AG04450 (cell line): ENCODE measurements around the gene VMAC. TPM values are rescaled to one million over a fixed set of nuclear protein-coding genes. Genes with fewer than 3 reads are reported as not detected.
"Not testable (repeated sequence)": the region's sequence is repeated elsewhere in the genome, so short reads cannot be mapped to it uniquely, and the experiment has no call there.

Source experiments
- CTCF ChIA-PET: fragments of 300-600, 350-600 bp; formaldehyde crosslinking; extraction: SDS; loops from one replicate; lab custom pipeline; 2022; ENCODE audit warnings: antibody characterized with exemption, inconsistent platforms; lab: Charles Lee
- POLR2A ChIA-PET: fragments of 350-600 bp; formaldehyde crosslinking; extraction: SDS; loops from one replicate; lab custom pipeline; 2021; ENCODE audit warnings: antibody characterized with exemption, inconsistent platforms; lab: Yijun Ruan, JAX
- DNase-seq: peaks from one replicate; pipeline ENCODE4 v3.0.0-alpha.2; 2011; ENCODE audit warnings: low read depth, low spot score
- H3K27ac ChIP-seq: one replicate; pipeline ENCODE4 v1.5.1; 2012; ENCODE audit warnings: low read depth, low read length, control low read depth
- H3K27me3 ChIP-seq: one replicate; pipeline ENCODE4 v1.6.0; 2012; ENCODE audit warnings: low read length; ENCODE audit not compliant: control insufficient read depth, insufficient read depth
- H3K4me3 ChIP-seq: 2 replicates; pipeline ENCODE4 v1.5.1; 2011; ENCODE audit warnings: mild to moderate bottlenecking, low read depth, low read length, control low read depth
- H3K9me3 ChIP-seq: 2 replicates; pipeline ENCODE4 v1.5.1; 2012; ENCODE audit warnings: low read length; ENCODE audit not compliant: control insufficient read depth, insufficient read depth
- CTCF ChIP-seq: IDR thresholded peaks from 2 replicates; pipeline ENCODE4 v1.5.1; 2011; ENCODE audit warnings: low read depth, low read length, control low read depth, inconsistent platforms
- polyA plus RNA-seq: library from polyadenylated mRNA; depleted of rRNA; stranded (reverse); fragments of >200 nt; gene quantifications from 2 replicates; pipeline ENCODE4 v1.2.3, GENCODE V29; 2011

Gene VMAC
- polyA plus RNA-seq, 1 experiment = 2.5 TPM

GRCh38 chr19:5870986-5871394 lies 33.7 kb upstream of the VMAC start:
- H3K4me3 ChIP-seq = no peak overlapping the region
- DNase-seq = no peak
- peaks cover 3% of the 10 kb centered on the region; the same call in 1 of the 2 replicates for H3K9me3 ChIP-seq
- CTCF ChIA-PET = no interaction called here
- peaks cover 6% of the 10 kb centered on the region for H3K27me3 ChIP-seq
- TF ChIP-seq CTCF = no peak
- H3K27ac ChIP-seq = no peak overlapping the region
- POLR2A ChIA-PET = no interaction called here

- no peak for DNase-seq
- H3K9me3 ChIP-seq = peaks cover 3% of the 10 kb centered on the region; the same call in 1 of the 2 replicates
- CTCF ChIA-PET = interaction anchor here (0.6 to 1.8 kb wide), 2 partner anchors 69 to 190 kb away, joined by 8 to 10 read pairs; no protein-coding TSS in a partner anchor
These were observed 31.0 kb upstream of the VMAC start for GRCh38 chr19:5873617-5874199.

GRCh38 chr19:5874496-5874895 lies 30.2 kb upstream of the VMAC start:
- ChIA-PET CTCF (interaction anchor here (0.7 kb wide), 1 partner anchor 70 kb away, joined by 5 read pairs; no protein-coding TSS in a partner anchor), POLR2A (interaction anchor here (0.8 kb wide), 1 partner anchor 47 kb away, joined by 8 read pairs; no protein-coding TSS in a partner anchor)
- H3K9me3 ChIP-seq, H3K4me3 ChIP-seq, H3K27me3 ChIP-seq, H3K27ac ChIP-seq, DNase-seq: not testable (repeated sequence)

More at GRCh38 chr19:5873617-5874199, 31.0 kb upstream of the VMAC start:
- POLR2A ChIA-PET = no interaction called here
- Histone ChIP-seq H3K27me3 (peaks cover 7% of the 10 kb centered on the region), H3K4me3 (no peak overlapping the region), H3K27ac (no peak overlapping the region)
- TF ChIP-seq CTCF = no peak

GRCh38 chr19:5877427-5877826 lies 27.2 kb upstream of the VMAC start:
- DNase-seq = no peak
- POLR2A ChIA-PET = no interaction called here
- Histone ChIP-seq H3K9me3 (peaks cover 3% of the 10 kb centered on the region; the same call in 1 of the 2 replicates), H3K4me3 (no peak overlapping the region), H3K27me3 (peaks cover 6% of the 10 kb centered on the region), H3K27ac (no peak overlapping the region)
- CTCF ChIA-PET = interaction anchor here (3.9 kb wide), 1 partner anchor 74 kb away, joined by 20 read pairs; no protein-coding TSS in a partner anchor
- no peak for TF ChIP-seq CTCF

GRCh38 chr19:5877882-5878281 lies 26.8 kb upstream of the VMAC start:
- DNase-seq = no peak
- TF ChIP-seq CTCF = no peak
- Histone ChIP-seq H3K27me3 (peaks cover 6% of the 10 kb centered on the region), H3K4me3 (no peak overlapping the region), H3K9me3 (peaks cover 3% of the 10 kb centered on the region; the same call in 1 of the 2 replicates), H3K27ac (no peak overlapping the region)
- CTCF ChIA-PET = interaction anchor here (0.7 to 3.9 kb wide), 2 partner anchors 49 to 74 kb away, joined by 3 to 20 read pairs; no protein-coding TSS in a partner anchor
- POLR2A ChIA-PET = no interaction called here
